Fibroblast of lung (primary cell): ENCODE results near the gene PXMP2. TPM values are rescaled to one million over a fixed set of nuclear protein-coding genes. Genes with fewer than 3 reads are reported as not detected.

ENCODE experiments used
- DNase-seq, 2 donors: peaks; one replicate each; pipeline versions ENCODE4 v3.0.0 to v3.0.0-alpha.2; 2010; ENCODE audit warnings: low read depth in 2 of 2
- H2AFZ ChIP-seq: 2 replicates; pipeline ENCODE4 v1.5.1; 2012; ENCODE audit warnings: low read length, control low read depth, inconsistent platforms
- H3K27ac ChIP-seq: 2 replicates; pipeline ENCODE4 v1.5.1; 2011; ENCODE audit warnings: low read length, control low read depth; ENCODE audit not compliant: insufficient read depth
- H3K27me3 ChIP-seq: 2 replicates; pipeline ENCODE4 v1.5.1; 2011; ENCODE audit warnings: mild to moderate bottlenecking, low read length; ENCODE audit not compliant: control insufficient read depth, insufficient read depth
- H3K36me3 ChIP-seq: 2 replicates; pipeline ENCODE4 v1.5.1; 2011; ENCODE audit warnings: low read length; ENCODE audit not compliant: control insufficient read depth, insufficient read depth
- H3K4me1 ChIP-seq: 2 replicates; pipeline ENCODE4 v1.5.1; 2011; ENCODE audit warnings: low read length; ENCODE audit not compliant: control insufficient read depth, insufficient read depth; ENCODE audit errors: extremely low read depth
- H3K4me2 ChIP-seq: 2 replicates; pipeline ENCODE4 v1.5.1; 2011; ENCODE audit warnings: low read length, control low read depth; ENCODE audit not compliant: insufficient read depth; ENCODE audit errors: extremely low read depth
- H3K4me3 ChIP-seq, 4 experiments: fragments of 200-600 bp in 1 of 4; sonication (generic) in 1 of 4; replicated peaks in 1 of 4; 2 replicates each; pipeline ENCODE4 v1.5.1; 2011 to 2016; ENCODE audit warnings: low read length in 4 of 4, low read depth in 3 of 4, mild to moderate bottlenecking in 3 of 4, control low read depth in 2 of 4, inconsistent platforms in 1 of 4, mixed read lengths in 1 of 4; ENCODE audit not compliant: insufficient read depth in 1 of 4; ENCODE audit errors: control extremely low read depth in 1 of 4
- H3K79me2 ChIP-seq: 2 replicates; pipeline ENCODE4 v1.5.1; 2012; ENCODE audit warnings: mild to moderate bottlenecking, low read length, inconsistent platforms; ENCODE audit not compliant: control insufficient read depth, insufficient read depth
- H3K9ac ChIP-seq: 2 replicates; pipeline ENCODE4 v1.5.1; 2011; ENCODE audit warnings: mild to moderate bottlenecking, low read length, control low read depth; ENCODE audit not compliant: insufficient read depth
- H3K9me3 ChIP-seq: 2 replicates; pipeline ENCODE4 v1.5.1; 2012; ENCODE audit warnings: low read depth, low read length; ENCODE audit not compliant: control insufficient read depth, insufficient read depth
- H4K20me1 ChIP-seq: 2 replicates; pipeline ENCODE4 v1.5.1; 2011; ENCODE audit warnings: low read length; ENCODE audit not compliant: control insufficient read depth, insufficient read depth; ENCODE audit errors: extremely low read depth
- EZH2 ChIP-seq: IDR thresholded peaks from 2 replicates; pipeline ENCODE4 v1.5.1; 2012; ENCODE audit warnings: low read length, control low read depth, mild to moderate bottlenecking; ENCODE audit errors: missing control alignments
- polyA plus RNA-seq, 2 donors: library from polyadenylated mRNA; depleted of rRNA in 1 of 2; stranded (reverse) in 1 of 2; unstranded in 1 of 2; fragments of >200 nt; gene quantifications; 2 replicates each; pipeline ENCODE4 v1.2.1, GENCODE V29; 2011 to 2012; ENCODE audit warnings: missing spikeins in 1 of 2
- total RNA-seq: library from RNA; depleted of rRNA; stranded (reverse); fragments of >200 nt; gene quantifications from 2 replicates; pipeline ENCODE4 v1.2.1, GENCODE V29; 2014
- TF ChIP-seq, protein P1 (sequence below), 2 donors: IDR thresholded peaks in 1 of 2; conservative IDR thresholded peaks in 1 of 2; 1 replicate in 1 of 2; 2 replicates in 1 of 2; pipeline ENCODE4 v1.5.1; 2011 to 2012; ENCODE audit warnings: low read length in 2 of 2, control low read depth in 1 of 2, inconsistent platforms in 1 of 2, low read depth in 1 of 2, mild to moderate bottlenecking in 1 of 2

PXMP2 gene
- total and polyA plus RNA-seq, 2 donors (not counting 1 experiment from before 2014, with no cell fraction given) = 10.6 to 14.5 TPM

DNA sequence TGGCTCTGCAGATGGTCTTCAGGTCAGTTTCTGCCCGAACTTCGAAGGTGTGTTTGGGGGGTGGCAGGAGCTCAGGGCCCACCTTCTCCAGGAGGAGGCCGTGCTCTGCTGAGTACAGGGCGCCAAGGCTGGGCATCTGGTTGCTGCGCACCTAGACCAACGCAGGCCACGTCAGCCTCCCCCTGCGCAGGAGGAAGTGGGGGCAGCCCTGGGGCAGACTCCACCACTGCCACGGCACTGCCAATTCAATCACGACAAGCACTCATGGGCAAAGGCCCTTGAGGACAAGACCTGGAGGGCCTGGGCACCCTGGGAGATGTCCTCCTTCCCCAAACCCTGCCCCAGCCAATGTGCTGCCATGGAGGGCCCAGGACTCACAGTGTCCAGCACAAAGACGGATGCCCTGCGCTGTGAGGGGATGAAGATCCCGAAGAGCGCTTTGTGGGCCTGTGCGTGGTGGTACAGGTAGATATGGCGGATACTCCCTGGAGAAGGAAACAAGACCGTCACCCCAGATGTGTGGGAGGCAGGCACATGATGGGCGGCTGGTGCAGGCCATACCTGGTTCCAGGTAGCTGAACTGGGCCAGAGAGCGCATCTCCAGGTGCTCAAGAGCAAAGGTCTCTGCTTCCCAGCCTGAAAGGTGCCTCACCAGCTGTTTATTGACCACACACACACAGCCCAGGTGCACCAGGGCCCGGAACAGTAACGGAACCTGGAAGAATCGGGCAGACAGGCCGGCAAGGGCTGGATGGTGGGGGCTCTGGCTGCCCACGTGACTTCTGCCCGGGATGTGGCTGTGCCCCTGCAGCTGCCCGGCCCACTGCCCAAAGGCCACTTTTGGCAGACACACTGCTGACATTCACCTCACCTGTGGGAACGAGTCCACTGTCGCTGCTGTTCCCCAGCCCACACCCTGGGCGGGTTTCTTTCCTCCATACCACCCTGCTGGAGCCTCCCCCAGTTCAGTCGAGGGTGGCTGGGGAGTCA, 44.2 kb upstream of the PXMP2 start:
- H3K4me2 ChIP-seq = no peak overlapping the region
- no peak for DNase-seq
- H3K9ac ChIP-seq = no peak overlapping the region
- no peak overlapping the region for H2AFZ ChIP-seq
- no peaks in the 10 kb centered on the region for H3K4me1 ChIP-seq
- no peaks in the 10 kb centered on the region for H3K9me3 ChIP-seq
- no peak for TF ChIP-seq EZH2
- no peaks in the 10 kb centered on the region for H3K27me3 ChIP-seq
- H4K20me1 ChIP-seq = no peaks in the 10 kb centered on the region
- H3K79me2 ChIP-seq = no peaks in the 10 kb centered on the region
- peaks cover 13% of the 10 kb centered on the region for H3K36me3 ChIP-seq
- H3K27ac ChIP-seq = no peak overlapping the region
- no peak overlapping the region for H3K4me3 ChIP-seq

DNA sequence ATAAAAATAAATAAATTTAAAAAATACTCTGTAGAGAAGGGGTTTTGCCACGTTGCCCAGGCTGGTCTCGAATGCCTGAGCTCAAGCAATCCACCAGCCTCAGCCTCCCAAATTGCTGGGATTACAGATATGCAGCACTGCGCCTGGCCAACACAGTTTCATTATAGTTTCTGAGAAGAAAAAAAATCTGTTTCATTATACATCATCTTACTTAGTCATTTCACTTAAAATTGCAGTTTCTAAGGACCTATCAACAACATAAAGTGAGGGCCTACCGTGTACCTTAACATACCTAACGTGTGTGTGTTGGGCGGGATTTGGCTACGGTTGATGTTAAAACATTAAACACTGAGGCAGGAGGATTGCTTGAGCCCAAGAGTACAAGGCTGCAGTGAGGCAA, 40.5 kb upstream of the PXMP2 start:
- no peaks in the 10 kb centered on the region for H3K9me3 ChIP-seq
- no peaks in the 10 kb centered on the region for H4K20me1 ChIP-seq
- TF ChIP-seq, protein P1, sequence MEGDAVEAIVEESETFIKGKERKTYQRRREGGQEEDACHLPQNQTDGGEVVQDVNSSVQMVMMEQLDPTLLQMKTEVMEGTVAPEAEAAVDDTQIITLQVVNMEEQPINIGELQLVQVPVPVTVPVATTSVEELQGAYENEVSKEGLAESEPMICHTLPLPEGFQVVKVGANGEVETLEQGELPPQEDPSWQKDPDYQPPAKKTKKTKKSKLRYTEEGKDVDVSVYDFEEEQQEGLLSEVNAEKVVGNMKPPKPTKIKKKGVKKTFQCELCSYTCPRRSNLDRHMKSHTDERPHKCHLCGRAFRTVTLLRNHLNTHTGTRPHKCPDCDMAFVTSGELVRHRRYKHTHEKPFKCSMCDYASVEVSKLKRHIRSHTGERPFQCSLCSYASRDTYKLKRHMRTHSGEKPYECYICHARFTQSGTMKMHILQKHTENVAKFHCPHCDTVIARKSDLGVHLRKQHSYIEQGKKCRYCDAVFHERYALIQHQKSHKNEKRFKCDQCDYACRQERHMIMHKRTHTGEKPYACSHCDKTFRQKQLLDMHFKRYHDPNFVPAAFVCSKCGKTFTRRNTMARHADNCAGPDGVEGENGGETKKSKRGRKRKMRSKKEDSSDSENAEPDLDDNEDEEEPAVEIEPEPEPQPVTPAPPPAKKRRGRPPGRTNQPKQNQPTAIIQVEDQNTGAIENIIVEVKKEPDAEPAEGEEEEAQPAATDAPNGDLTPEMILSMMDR (conservative IDR thresholded peaks at IDR 0.05 in 1 of 2, IDR thresholded peaks at IDR 0.05 in 1 of 2; ENCODE audit: low read depth in 1 of 2, low read length in 2 of 2) = no peak
- TF ChIP-seq EZH2 = no peak
- H3K79me2 ChIP-seq = no peaks in the 10 kb centered on the region
- H2AFZ ChIP-seq = no peak overlapping the region
- no peak for DNase-seq
- H3K4me3 ChIP-seq = no peak overlapping the region
- H3K9ac ChIP-seq = no peak overlapping the region
- H3K27me3 ChIP-seq = no peaks in the 10 kb centered on the region
- no peak overlapping the region for H3K4me2 ChIP-seq
- H3K4me1 ChIP-seq = no peaks in the 10 kb centered on the region
- H3K27ac ChIP-seq = no peak overlapping the region
- H3K36me3 ChIP-seq = peaks cover 16% of the 10 kb centered on the region

DNA sequence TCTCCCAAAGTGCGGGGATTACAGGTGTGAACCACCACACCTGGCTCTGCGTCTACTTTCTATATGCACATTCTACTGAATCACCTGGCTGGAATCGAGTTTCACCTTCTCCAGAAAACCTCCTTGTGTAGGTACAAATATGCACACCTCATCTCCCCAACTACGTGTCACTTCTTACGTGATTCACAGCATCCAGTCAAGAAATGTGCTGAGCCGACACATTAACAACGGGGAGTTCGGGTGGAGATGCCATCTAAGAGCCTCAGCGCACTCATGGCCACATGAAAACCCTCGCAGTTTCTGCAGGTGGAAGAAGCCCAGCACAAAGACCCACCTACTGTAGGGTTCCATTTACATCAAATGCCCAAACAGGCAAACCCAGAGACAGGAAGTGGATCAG, 39.5 kb upstream of the PXMP2 start:
- Histone ChIP-seq H3K27ac (no peak overlapping the region), H3K9me3 (no peaks in the 10 kb centered on the region), H4K20me1 (no peaks in the 10 kb centered on the region), H3K9ac (no peak overlapping the region), H3K36me3 (peaks cover 9% of the 10 kb centered on the region), H3K4me2 (no peak overlapping the region), H3K27me3 (no peaks in the 10 kb centered on the region), H3K4me1 (no peaks in the 10 kb centered on the region), H3K79me2 (no peaks in the 10 kb centered on the region), H3K4me3 (no peak overlapping the region), H2AFZ (no peak overlapping the region)
- TF ChIP-seq, protein P1 (conservative IDR thresholded peaks at IDR 0.05 in 1 of 2, IDR thresholded peaks at IDR 0.05 in 1 of 2; ENCODE audit: low read depth in 1 of 2, low read length in 2 of 2) = no peak
- TF ChIP-seq EZH2 = no peak
- no peak for DNase-seq
